ENCODE data around the gene TNRC6C.

TNRC6C gene

GRCh38 chr17:78092794-78093324 is 134.4 kb downstream of the TNRC6C start:
- DNase-seq, result no peak

GRCh38 chr17:78095035-78095434 is 136.5 kb downstream of the TNRC6C start:
- DNase-seq, result no peak

GRCh38 chr17:78096093-78096492 is 137.6 kb downstream of the TNRC6C start:
- no peak for DNase-seq

- no peak for DNase-seq
Observed at GRCh38 chr17:78101112-78101511, 142.6 kb downstream of the TNRC6C start.

GRCh38 chr17:78101542-78101941 is 143.0 kb downstream of the TNRC6C start:
- DNase-seq, result no peak

- no peak for DNase-seq
Observed at GRCh38 chr17:78103311-78103710, 144.8 kb downstream of the TNRC6C start.

GRCh38 chr17:78104540-78104941 is 146.0 kb downstream of the TNRC6C start:
- DNase-seq, result no peak

- no peak for DNase-seq
Observed at GRCh38 chr17:78105101-78105500, 146.6 kb downstream of the TNRC6C start.

- DNase-seq, result no peak
Observed at GRCh38 chr17:78105551-78105950, 147.0 kb downstream of the TNRC6C start.

GRCh38 chr17:78106211-78106610 is 147.7 kb downstream of the TNRC6C start:
- no peak for DNase-seq

- no peak for DNase-seq
Observed at GRCh38 chr17:78107457-78107856, 149.0 kb downstream of the TNRC6C start.

- no peak for DNase-seq
Observed at GRCh38 chr17:78107976-78108725, 149.6 kb downstream of the TNRC6C start.

GRCh38 chr17:78108726-78109488 is 150.4 kb downstream of the TNRC6C start:
- DNase-seq, result no peak

GRCh38 chr17:78109489-78109761 is 150.9 kb downstream of the TNRC6C start:
- DNase-seq, result no peak

- DNase-seq, result no peak
Observed at GRCh38 chr17:78110363-78111015, 152.0 kb downstream of the TNRC6C start.

GRCh38 chr17:78111016-78111726 is 152.7 kb downstream of the TNRC6C start:
- DNase-seq, result no peak

GRCh38 chr17:78111727-78112517 is 153.4 kb downstream of the TNRC6C start:
- DNase-seq, result no peak

GRCh38 chr17:78112518-78113471 is 154.3 kb downstream of the TNRC6C start:
- peak; percentile 71 to 85 (median 78) for DNase-seq

GRCh38 chr17:78113804-78114785 is 155.6 kb downstream of the TNRC6C start:
- DNase-seq, result peak; percentile 53 to 74 (median 61)

All from suppressor macrophage treated with lipopolysaccharide for 1 hour (primary cell).